SJCRH30 (cell line): ENCODE measurements around the gene CEP162. TPM values are rescaled to one million over a fixed set of nuclear protein-coding genes. Genes with fewer than 3 reads are reported as not detected.

Experiments used
- DNase-seq, 2 experiments: peaks; one replicate each; pipeline ENCODE4 v3.0.0-alpha.2; 2015 to 2020
- H3K27ac ChIP-seq: fragments of 250-450 bp; sonication (Bioruptor Pico); 2 replicates; pipeline ENCODE4 v1.5.1; 2020; ENCODE audit warnings: mild to moderate bottlenecking, moderate library complexity
- H3K27me3 ChIP-seq: fragments of 250-450 bp; sonication (Bioruptor Pico); 2 replicates; pipeline ENCODE4 v1.5.1; 2020; ENCODE audit warnings: mild to moderate bottlenecking, moderate library complexity
- H3K36me3 ChIP-seq: fragments of 250-450 bp; sonication (Bioruptor Pico); 2 replicates; pipeline ENCODE4 v1.5.1; 2020; ENCODE audit warnings: mild to moderate bottlenecking, moderate library complexity
- H3K4me1 ChIP-seq: fragments of 250-450 bp; sonication (Bioruptor Pico); 2 replicates; pipeline ENCODE4 v1.5.1; 2020; ENCODE audit warnings: mild to moderate bottlenecking, moderate library complexity
- H3K4me3 ChIP-seq: fragments of 250-450 bp; sonication (Bioruptor Pico); 2 replicates; pipeline ENCODE4 v1.5.1; 2020; ENCODE audit warnings: mild to moderate bottlenecking, moderate library complexity
- H3K9me3 ChIP-seq: fragments of 250-450 bp; sonication (Bioruptor Pico); replicated peaks from 2 replicates; pipeline ENCODE4 v1.5.1; 2020; ENCODE audit warnings: mild to moderate bottlenecking, moderate library complexity
- total RNA-seq: library from RNA; depleted of rRNA; stranded (reverse); fragments of >200 nt; shearing (Covaris generic); gene quantifications from 2 replicates; pipeline ENCODE4 v1.2.3, GENCODE V29; 2014; rRNA removed

Gene CEP162
- total RNA-seq: 7.9 and 8.3 TPM in 2 replicates

- Histone ChIP-seq H3K27me3 (no peaks in the 10 kb centered on the region), H3K9me3 (no peaks in the 10 kb centered on the region), H3K27ac (peak within 1 kb of the TSS; percentile 49), H3K4me3 (peak within 1 kb of the TSS; percentile 84), H3K36me3 (no peaks in the 10 kb centered on the region), H3K4me1 (no peaks in the 10 kb centered on the region)
- peak; percentile 87 to 91 for DNase-seq
Measured at GRCh38 chr6:84227434-84228197, at the start of gene CEP162. Gene CEP162 (minus strand): TSS chr6:84227643. CDS start chr6:84226393, 1,250 bp downstream.

GRCh38 chr6:84274856-84275255 is 47.4 kb upstream of the CEP162 start:
- no peaks in the 10 kb centered on the region for H3K36me3 ChIP-seq
- no peak overlapping the region for H3K4me3 ChIP-seq
- DNase-seq: no peak
- H3K27ac ChIP-seq: no peak overlapping the region
- peaks cover 3% of the 10 kb centered on the region; the same call in 1 of the 2 replicates for H3K4me1 ChIP-seq
- no peaks in the 10 kb centered on the region for H3K9me3 ChIP-seq
- H3K27me3 ChIP-seq: no peaks in the 10 kb centered on the region

- H3K27ac ChIP-seq: no peak overlapping the region
- no peaks in the 10 kb centered on the region for H3K9me3 ChIP-seq
- H3K27me3 ChIP-seq: no peaks in the 10 kb centered on the region
- 0 out of 2 replicates have a peak, but pooled peaks cover under 1% of the 10 kb centered on the region for H3K4me1 ChIP-seq
- no peak overlapping the region for H3K4me3 ChIP-seq
- DNase-seq: no peak
- no peaks in the 10 kb centered on the region for H3K36me3 ChIP-seq
Measured at GRCh38 chr6:84273048-84273809, 45.8 kb upstream of the CEP162 start.

GRCh38 chr6:84272298-84272697 is 44.9 kb upstream of the CEP162 start:
- Histone ChIP-seq H3K27ac (no peak overlapping the region), H3K36me3 (no peaks in the 10 kb centered on the region)
- DNase-seq: no peak

GRCh38 chr6:84271061-84271716 is 43.7 kb upstream of the CEP162 start:
- Histone ChIP-seq H3K9me3 (no peaks in the 10 kb centered on the region), H3K4me3 (no peak overlapping the region), H3K36me3 (no peaks in the 10 kb centered on the region), H3K27ac (no peak overlapping the region), H3K4me1 (no peaks in the 10 kb centered on the region), H3K27me3 (no peaks in the 10 kb centered on the region)
- DNase-seq: no peak

More at GRCh38 chr6:84272298-84272697, 44.9 kb upstream of the CEP162 start:
- H3K4me1 ChIP-seq: no peaks in the 10 kb centered on the region
- no peak overlapping the region for H3K4me3 ChIP-seq
- H3K9me3 ChIP-seq: no peaks in the 10 kb centered on the region
- H3K27me3 ChIP-seq: no peaks in the 10 kb centered on the region

GRCh38 chr6:84269947-84270733 is 42.7 kb upstream of the CEP162 start:
- H3K4me3 ChIP-seq: no peak overlapping the region
- no peaks in the 10 kb centered on the region for H3K4me1 ChIP-seq
- no peaks in the 10 kb centered on the region for H3K36me3 ChIP-seq
- H3K9me3 ChIP-seq: no peaks in the 10 kb centered on the region
- no peak for DNase-seq
- no peaks in the 10 kb centered on the region for H3K27me3 ChIP-seq
- no peak overlapping the region for H3K27ac ChIP-seq

GRCh38 chr6:84268781-84269180 is 41.3 kb upstream of the CEP162 start:
- no peak overlapping the region for H3K27ac ChIP-seq
- H3K9me3 ChIP-seq: no peaks in the 10 kb centered on the region
- no peak for DNase-seq
- H3K4me3 ChIP-seq: no peak overlapping the region
- no peaks in the 10 kb centered on the region for H3K36me3 ChIP-seq
- H3K27me3 ChIP-seq: no peaks in the 10 kb centered on the region
- peaks cover 6% of the 10 kb centered on the region; the same call in 1 of the 2 replicates for H3K4me1 ChIP-seq

GRCh38 chr6:84263557-84263956 is 36.1 kb upstream of the CEP162 start:
- Histone ChIP-seq H3K36me3 (no peaks in the 10 kb centered on the region), H3K27ac (no peak overlapping the region), H3K9me3 (no peaks in the 10 kb centered on the region), H3K4me1 (peaks cover 18% of the 10 kb centered on the region; the same call in 1 of the 2 replicates), H3K4me3 (no peak overlapping the region), H3K27me3 (no peaks in the 10 kb centered on the region)
- peak; percentile 39 to 48 for DNase-seq

- Histone ChIP-seq H3K4me1 (peaks cover 34% of the 10 kb centered on the region), H3K27me3 (no peaks in the 10 kb centered on the region), H3K9me3 (no peaks in the 10 kb centered on the region), H3K36me3 (no peaks in the 10 kb centered on the region), H3K4me3 (no peak overlapping the region), H3K27ac (no peak overlapping the region)
- DNase-seq: no peak
Measured at GRCh38 chr6:84260926-84261325, 33.5 kb upstream of the CEP162 start.

GRCh38 chr6:84260196-84260595 is 32.8 kb upstream of the CEP162 start:
- DNase-seq: peak in 1 of 2 experiments; percentile 27
- Histone ChIP-seq H3K4me3 (no peak overlapping the region), H3K27ac (no peak overlapping the region)

GRCh38 chr6:84258866-84259265 is 31.4 kb upstream of the CEP162 start:
- peak overlapping the region; percentile 38 for H3K4me3 ChIP-seq
- no peaks in the 10 kb centered on the region for H3K27me3 ChIP-seq
- peaks cover 28% of the 10 kb centered on the region for H3K4me1 ChIP-seq
- peak; percentile 23 to 45 for DNase-seq
- H3K36me3 ChIP-seq: no peaks in the 10 kb centered on the region
- no peaks in the 10 kb centered on the region for H3K9me3 ChIP-seq
- H3K27ac ChIP-seq: no peak overlapping the region

More at GRCh38 chr6:84260196-84260595, 32.8 kb upstream of the CEP162 start:
- no peaks in the 10 kb centered on the region for H3K27me3 ChIP-seq
- H3K9me3 ChIP-seq: no peaks in the 10 kb centered on the region
- no peaks in the 10 kb centered on the region for H3K36me3 ChIP-seq
- peaks cover 34% of the 10 kb centered on the region for H3K4me1 ChIP-seq

- Histone ChIP-seq H3K9me3 (no peaks in the 10 kb centered on the region), H3K27ac (no peak overlapping the region), H3K4me3 (peak overlapping the region; percentile 38), H3K36me3 (no peaks in the 10 kb centered on the region), H3K27me3 (no peaks in the 10 kb centered on the region), H3K4me1 (peaks cover 24% of the 10 kb centered on the region)
- peak; percentile 6 to 32 for DNase-seq
Measured at GRCh38 chr6:84258268-84258667, 30.8 kb upstream of the CEP162 start.

- DNase-seq: no peak
- Histone ChIP-seq H3K9me3 (no peaks in the 10 kb centered on the region), H3K4me3 (no peak overlapping the region), H3K27ac (no peak overlapping the region), H3K4me1 (peaks cover 24% of the 10 kb centered on the region), H3K27me3 (no peaks in the 10 kb centered on the region), H3K36me3 (no peaks in the 10 kb centered on the region)
Measured at GRCh38 chr6:84255641-84256040, 28.2 kb upstream of the CEP162 start.

GRCh38 chr6:84253380-84253779 is 25.9 kb upstream of the CEP162 start:
- no peaks in the 10 kb centered on the region for H3K27me3 ChIP-seq
- H3K27ac ChIP-seq: no peak overlapping the region
- no peaks in the 10 kb centered on the region for H3K36me3 ChIP-seq
- no peak for DNase-seq
- no peaks in the 10 kb centered on the region for H3K9me3 ChIP-seq
- no peak overlapping the region for H3K4me3 ChIP-seq
- H3K4me1 ChIP-seq: peaks cover 16% of the 10 kb centered on the region
